OCI-LY7 (cell line): ENCODE data around the gene DTX1.

Experiments
- CTCF ChIP-seq: fragments of 200-600 bp; sonication (generic); conservative IDR thresholded peaks from 2 replicates; pipeline ENCODE4 v1.5.1; 2014; ENCODE audit warnings: mild to moderate bottlenecking, antibody characterized with exemption, low read length, moderate library complexity, mixed read lengths
- EZH2phosphoT487 ChIP-seq: fragments of 200-600 bp; sonication (generic); IDR thresholded peaks from 2 replicates; pipeline ENCODE4 v1.6.1; 2018; ENCODE audit warnings: low read depth, borderline replicate concordance, mild to moderate bottlenecking, mixed run types, antibody characterized with exemption, low read length, moderate library complexity, mixed read lengths

- TF ChIP-seq CTCF (no peak), EZH2phosphoT487 (no peak)
Measured at GRCh38 chr12:113133036-113133435, 76.5 kb downstream of the DTX1 start.
